T-helper 17 cell (primary cell): Measurements from ENCODE around the gene PIEZO2. TPM values are rescaled to one million over a fixed set of nuclear protein-coding genes. Genes with fewer than 3 reads are reported as not detected.

Source experiments
- ATAC-seq: fragments of 150-1000 bp; cut with Tn5 transposase; 2 replicates; pipeline ENCODE4 v1.10.0; 2021; ENCODE audit warnings: mild to moderate bottlenecking, moderate library complexity
- DNase-seq, 3 donors: peaks; one replicate each; pipeline versions ENCODE4 v3.0.0 to v3.0.0-alpha.2; 2020 to 2021
- H3K9me3 ChIP-seq: one replicate; pipeline ENCODE4 v1.7.0; 2013; ENCODE audit warnings: low read length, mild to moderate bottlenecking; ENCODE audit not compliant: control insufficient read depth, poor library complexity, severe bottlenecking
- H3K27ac Mint-ChIP-seq: one replicate; pipeline ENCODE4 v1.8.0; 2022; ENCODE audit warnings: mild to moderate bottlenecking, moderate library complexity, mixed read lengths
- H3K27me3 Mint-ChIP-seq: one replicate; pipeline ENCODE4 v1.8.0; 2022; ENCODE audit warnings: mixed read lengths
- H3K36me3 Mint-ChIP-seq: one replicate; pipeline ENCODE4 v1.8.0; 2022; ENCODE audit warnings: low read depth, mixed read lengths
- H3K4me1 Mint-ChIP-seq: one replicate; pipeline ENCODE4 v1.8.0; 2022; ENCODE audit warnings: mild to moderate bottlenecking, mixed read lengths
- H3K4me3 Mint-ChIP-seq: one replicate; pipeline ENCODE4 v1.8.0; 2022; ENCODE audit warnings: mild to moderate bottlenecking, moderate library complexity, mixed read lengths
- total RNA-seq, 4 donors: library from RNA in 2 of 4; stranded (reverse) in 2 of 4; gene quantifications; one replicate each; pipeline ENCODE4 v1.2.3 and lab custom pipeline; 2022 to 2026

PIEZO2 gene
- total RNA-seq, 2 donors from 2014 or later, result not detected

DNA sequence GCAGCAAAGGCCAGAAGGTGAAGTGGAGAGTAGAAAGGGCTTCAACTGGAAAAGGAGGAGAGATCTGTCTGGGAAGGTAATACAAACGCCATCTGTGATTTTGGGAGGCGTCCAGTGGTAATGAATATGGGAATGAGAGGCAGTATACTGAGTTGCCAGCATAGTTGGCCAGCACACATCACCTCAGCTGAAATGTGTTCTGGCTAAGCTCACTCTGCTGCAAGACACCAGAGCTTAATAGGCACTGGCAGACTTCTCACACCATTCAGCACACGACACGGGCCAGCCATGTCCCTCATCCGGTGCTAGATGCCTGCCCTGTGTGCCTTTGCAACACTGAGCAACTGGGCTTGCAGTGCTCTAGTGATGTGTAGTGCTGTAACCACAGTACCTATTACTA is 277.1 kb downstream of the PIEZO2 start:
- ATAC-seq (no peak), DNase-seq (no peak)
- no peaks in the 10 kb centered on the region for H3K9me3 ChIP-seq
- Mint-ChIP-seq H3K4me3 (no peak overlapping the region), H3K4me1 (no peaks in the 10 kb centered on the region), H3K27me3 (peaks cover 23% of the 10 kb centered on the region), H3K27ac (no peak overlapping the region), H3K36me3 (no peaks in the 10 kb centered on the region)

DNA sequence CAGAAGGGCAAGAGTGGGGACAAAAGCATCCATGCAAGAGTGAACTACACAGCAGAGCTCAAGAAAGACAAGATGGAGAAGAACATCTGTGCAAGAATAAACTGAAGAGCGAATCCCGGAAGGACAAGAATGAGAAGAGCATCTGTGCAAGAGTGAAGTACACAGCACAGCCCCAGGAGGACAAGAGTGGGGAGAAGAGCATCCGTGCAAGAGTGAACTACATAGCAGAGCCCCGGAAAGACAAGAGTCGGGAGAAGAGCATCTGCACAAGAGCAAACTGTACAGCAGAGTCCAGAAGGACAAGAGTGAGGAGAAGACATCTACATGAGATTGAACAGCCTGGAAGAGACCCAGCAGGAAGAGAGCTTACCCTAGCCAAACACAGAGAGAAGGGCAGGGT is 284.6 kb downstream of the PIEZO2 start:
- Mint-ChIP-seq H3K27ac (no peak overlapping the region), H3K27me3 (peaks cover 13% of the 10 kb centered on the region), H3K4me3 (no peak overlapping the region), H3K4me1 (no peaks in the 10 kb centered on the region), H3K36me3 (no peaks in the 10 kb centered on the region)
- H3K9me3 ChIP-seq, result no peaks in the 10 kb centered on the region
- no peak for DNase-seq
- ATAC-seq, result no peak

DNA sequence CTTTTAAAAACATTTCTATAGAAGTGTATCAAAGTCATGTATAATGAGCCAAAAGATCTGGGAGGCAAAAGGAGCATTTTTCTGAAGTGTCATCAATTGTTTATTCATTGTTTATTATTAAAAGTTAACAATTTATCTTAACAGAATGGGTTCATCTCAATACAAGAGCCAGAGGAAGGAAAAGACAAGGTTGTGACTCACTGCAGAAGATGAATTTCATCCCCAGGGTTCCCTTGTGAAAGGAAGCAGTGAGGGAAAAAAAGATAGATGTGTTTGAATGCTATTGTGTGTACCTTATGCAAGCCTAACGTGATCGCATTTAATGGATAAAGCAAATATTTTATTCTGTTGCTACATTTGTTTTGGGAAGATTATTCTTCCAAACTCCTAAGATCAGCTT is 286.3 kb downstream of the PIEZO2 start:
- ATAC-seq (no peak), DNase-seq (no peak)
- Mint-ChIP-seq H3K27ac (no peak overlapping the region), H3K36me3 (no peaks in the 10 kb centered on the region), H3K27me3 (peaks cover 13% of the 10 kb centered on the region), H3K4me1 (peaks cover 2% of the 10 kb centered on the region), H3K4me3 (no peak overlapping the region)
- no peaks in the 10 kb centered on the region for H3K9me3 ChIP-seq

DNA sequence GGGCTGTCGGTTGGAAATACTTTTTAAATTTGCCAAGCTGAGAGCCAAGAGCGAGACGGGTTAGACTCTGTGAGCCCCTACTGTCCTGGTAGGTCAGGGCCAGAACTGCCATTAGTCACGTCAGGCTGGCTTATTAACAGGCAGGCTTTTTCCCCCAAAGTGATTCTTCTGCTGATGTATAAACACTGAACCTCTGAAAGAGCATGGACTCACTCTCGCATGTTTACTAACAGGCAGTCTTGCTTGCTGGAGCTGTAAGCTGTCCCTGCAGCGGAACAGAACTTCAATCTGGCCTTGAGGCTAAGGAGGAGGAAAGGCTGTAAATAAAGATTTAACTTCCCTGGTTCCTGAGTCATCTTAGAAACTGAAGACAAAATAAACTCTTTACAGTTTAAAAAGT is 288.4 kb downstream of the PIEZO2 start:
- peaks cover 27% of the 10 kb centered on the region for H3K27me3 Mint-ChIP-seq
- DNase-seq (no peak), ATAC-seq (no peak)
- no peaks in the 10 kb centered on the region for H3K9me3 ChIP-seq
- H3K36me3 Mint-ChIP-seq, result peaks cover 4% of the 10 kb centered on the region
- no peak overlapping the region for H3K4me3 Mint-ChIP-seq
- H3K4me1 Mint-ChIP-seq, result peaks cover 2% of the 10 kb centered on the region
- no peak overlapping the region for H3K27ac Mint-ChIP-seq

DNA sequence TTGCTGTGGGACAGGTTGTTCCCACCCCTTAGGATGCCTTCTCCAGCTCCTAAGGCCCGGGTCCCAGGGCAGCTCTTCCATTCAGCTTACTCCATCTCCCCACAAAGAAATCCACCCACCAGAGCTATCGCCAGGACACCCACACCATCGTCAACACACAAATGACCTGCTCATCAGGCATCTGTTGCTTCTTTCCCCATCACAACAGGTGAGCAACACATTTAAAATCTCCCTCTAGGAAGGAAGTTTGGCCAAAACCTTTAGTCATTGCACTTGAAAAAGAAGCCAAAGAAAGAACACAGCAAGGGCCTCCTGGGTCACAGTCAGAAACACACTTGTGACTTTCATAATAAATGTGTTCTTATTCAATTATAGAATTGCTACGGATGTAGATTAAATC is 289.0 kb downstream of the PIEZO2 start:
- ATAC-seq, result no peak
- no peaks in the 10 kb centered on the region for H3K9me3 ChIP-seq
- no peak for DNase-seq
- no peak overlapping the region for H3K27ac Mint-ChIP-seq
- H3K4me3 Mint-ChIP-seq, result no peak overlapping the region
- peaks cover 28% of the 10 kb centered on the region for H3K27me3 Mint-ChIP-seq
- H3K4me1 Mint-ChIP-seq, result peaks cover 2% of the 10 kb centered on the region
- H3K36me3 Mint-ChIP-seq, result peaks cover 4% of the 10 kb centered on the region

DNA sequence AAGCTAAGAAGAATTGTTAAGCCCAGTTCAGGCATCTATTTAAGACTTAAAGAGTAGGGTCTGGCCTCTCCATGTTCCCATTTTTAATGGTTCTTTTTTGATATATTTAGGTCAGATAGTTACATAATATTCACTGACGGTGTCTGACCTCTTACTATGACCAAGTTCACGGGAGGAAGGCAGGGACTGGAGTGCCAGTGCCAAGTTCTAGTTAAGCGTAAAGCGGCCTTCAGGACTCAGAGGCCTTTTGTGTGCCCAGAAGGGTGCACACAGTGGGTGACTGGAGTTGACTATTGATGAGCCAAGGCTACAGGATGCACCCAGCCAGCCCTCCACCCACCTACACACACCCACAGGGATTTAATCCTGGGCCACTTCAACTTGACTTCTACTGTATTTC is 290.9 kb downstream of the PIEZO2 start:
- H3K27me3 Mint-ChIP-seq, result peaks cover 42% of the 10 kb centered on the region
- H3K27ac Mint-ChIP-seq, result no peak overlapping the region
- DNase-seq (no peak), ATAC-seq (no peak)
- peaks cover 2% of the 10 kb centered on the region for H3K4me1 Mint-ChIP-seq
- no peak overlapping the region for H3K4me3 Mint-ChIP-seq
- peaks cover 7% of the 10 kb centered on the region for H3K36me3 Mint-ChIP-seq
- H3K9me3 ChIP-seq, result no peaks in the 10 kb centered on the region

DNA sequence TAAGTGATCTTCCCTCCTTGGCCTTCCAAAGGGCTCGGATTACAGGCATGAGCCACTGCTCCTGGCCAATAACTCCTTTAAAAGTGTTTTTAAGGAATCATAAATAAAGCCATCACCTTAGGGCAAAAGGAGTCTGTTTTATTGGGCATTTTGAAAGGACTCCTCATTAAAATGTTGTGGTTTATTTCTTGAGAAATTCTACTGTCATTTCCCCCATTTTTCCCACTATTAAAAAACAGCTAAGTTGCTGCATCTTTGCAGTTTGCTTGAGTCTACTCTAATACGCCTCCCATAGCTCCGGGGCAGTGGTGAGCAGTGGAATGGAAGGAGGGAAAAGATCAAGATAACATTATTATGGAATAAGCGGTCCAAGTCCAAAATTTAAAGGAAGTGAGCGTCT is 293.2 kb downstream of the PIEZO2 start:
- no peak overlapping the region for H3K27ac Mint-ChIP-seq
- peaks cover 54% of the 10 kb centered on the region for H3K27me3 Mint-ChIP-seq
- ATAC-seq (no peak), DNase-seq (no peak)
- peaks cover 7% of the 10 kb centered on the region for H3K36me3 Mint-ChIP-seq
- no peak overlapping the region for H3K4me3 Mint-ChIP-seq
- no peaks in the 10 kb centered on the region for H3K9me3 ChIP-seq
- peaks cover 2% of the 10 kb centered on the region for H3K4me1 Mint-ChIP-seq

DNA sequence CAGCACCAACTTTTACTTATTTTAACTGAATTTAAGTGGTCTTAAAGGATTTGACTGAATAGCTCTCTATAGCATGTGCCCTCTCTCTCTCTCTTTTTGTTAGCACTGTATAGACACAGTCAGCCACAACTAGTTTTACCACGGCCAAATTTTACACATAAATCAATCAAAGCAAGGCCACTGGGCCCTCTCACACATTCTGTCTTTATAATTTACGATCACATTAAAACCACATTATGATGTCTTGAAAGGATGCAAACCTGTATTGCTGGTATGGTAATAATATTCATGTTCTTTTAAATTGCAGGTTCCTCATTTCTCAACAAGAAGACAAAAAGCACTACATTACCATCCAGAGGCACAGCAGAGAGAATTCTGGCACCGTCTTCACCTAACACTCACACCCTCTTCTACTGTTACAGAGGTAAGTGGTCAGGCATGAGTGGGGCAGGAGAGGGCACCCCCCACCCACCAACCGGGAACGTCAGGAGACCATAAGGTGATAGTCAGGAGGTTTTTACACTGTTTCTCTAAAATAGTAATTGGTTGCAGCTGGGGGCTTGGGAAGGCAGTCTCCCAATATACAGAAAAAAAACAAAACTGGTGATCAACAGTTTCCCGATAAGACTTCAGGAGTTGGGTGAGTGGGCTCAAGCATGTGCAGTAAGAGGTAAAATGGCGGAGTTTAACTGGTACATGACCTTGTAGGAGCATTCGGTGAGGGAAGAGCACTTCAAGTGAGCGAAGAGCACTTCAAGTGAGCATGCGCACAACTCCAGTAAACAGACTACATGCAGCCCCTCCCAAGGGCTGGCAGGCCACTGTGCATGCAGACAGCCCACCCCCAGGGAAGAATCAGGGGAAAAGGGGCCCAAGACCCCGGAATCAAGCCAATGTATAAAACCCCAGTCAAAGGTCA is 296.7 kb downstream of the PIEZO2 start:
- Mint-ChIP-seq H3K4me3 (no peak overlapping the region), H3K27me3 (peaks cover 60% of the 10 kb centered on the region), H3K27ac (no peak overlapping the region), H3K4me1 (no peaks in the 10 kb centered on the region), H3K36me3 (peaks cover 7% of the 10 kb centered on the region)
- DNase-seq (no peak), ATAC-seq (no peak)
- H3K9me3 ChIP-seq, result no peaks in the 10 kb centered on the region

DNA sequence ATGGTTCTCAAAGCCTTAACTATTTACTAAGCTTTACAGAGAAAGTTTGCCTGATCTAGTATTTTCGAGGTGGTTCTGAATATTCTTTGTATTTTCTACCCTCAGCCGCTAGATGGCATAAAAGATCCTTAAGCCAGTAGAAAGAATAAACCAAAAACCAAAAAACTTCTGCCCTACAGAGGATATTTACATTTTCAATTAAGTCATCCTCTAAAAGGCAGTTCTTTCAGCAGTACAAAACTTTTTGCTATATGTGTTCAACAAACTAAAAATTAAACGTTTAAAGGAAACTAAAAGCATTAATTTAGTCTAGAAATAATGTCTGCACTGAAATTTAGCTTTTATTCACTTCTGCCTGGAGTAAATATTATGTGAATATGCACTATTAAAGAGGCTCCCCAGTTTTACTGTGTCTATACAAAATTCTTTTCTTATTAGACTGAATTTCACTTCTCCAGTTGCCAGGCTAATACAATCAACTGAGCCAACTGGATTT is 297.5 kb downstream of the PIEZO2 start:
- DNase-seq (no peak), ATAC-seq (no peak)
- H3K36me3 Mint-ChIP-seq, result peaks cover 5% of the 10 kb centered on the region
- peaks cover 63% of the 10 kb centered on the region for H3K27me3 Mint-ChIP-seq
- no peaks in the 10 kb centered on the region for H3K4me1 Mint-ChIP-seq
- no peak overlapping the region for H3K4me3 Mint-ChIP-seq
- no peaks in the 10 kb centered on the region for H3K9me3 ChIP-seq
- H3K27ac Mint-ChIP-seq, result no peak overlapping the region

DNA sequence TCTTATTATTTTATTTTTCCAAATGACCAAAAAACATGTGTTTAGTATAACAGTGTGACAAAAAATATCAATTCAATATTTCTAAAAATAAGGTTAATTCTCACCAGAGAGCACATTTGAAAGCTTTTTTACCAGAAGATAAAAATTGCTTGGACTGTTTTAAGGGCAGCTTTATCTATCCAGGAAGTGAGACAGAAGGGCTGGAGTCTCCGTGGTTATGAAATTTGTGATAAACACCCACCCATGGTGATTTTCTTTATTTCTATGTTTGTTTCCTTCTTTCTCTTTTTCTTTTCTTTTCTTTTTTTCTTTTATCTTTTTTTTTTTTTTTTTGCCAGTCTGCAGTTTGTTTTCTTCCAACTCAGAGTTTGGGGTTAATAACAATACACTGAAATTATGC is 298.5 kb downstream of the PIEZO2 start:
- Mint-ChIP-seq H3K27ac (no peak overlapping the region), H3K4me3 (no peak overlapping the region), H3K27me3 (peaks cover 55% of the 10 kb centered on the region), H3K4me1 (no peaks in the 10 kb centered on the region), H3K36me3 (peaks cover 3% of the 10 kb centered on the region)
- no peak for DNase-seq
- H3K9me3 ChIP-seq, result no peaks in the 10 kb centered on the region
- no peak for ATAC-seq

DNA sequence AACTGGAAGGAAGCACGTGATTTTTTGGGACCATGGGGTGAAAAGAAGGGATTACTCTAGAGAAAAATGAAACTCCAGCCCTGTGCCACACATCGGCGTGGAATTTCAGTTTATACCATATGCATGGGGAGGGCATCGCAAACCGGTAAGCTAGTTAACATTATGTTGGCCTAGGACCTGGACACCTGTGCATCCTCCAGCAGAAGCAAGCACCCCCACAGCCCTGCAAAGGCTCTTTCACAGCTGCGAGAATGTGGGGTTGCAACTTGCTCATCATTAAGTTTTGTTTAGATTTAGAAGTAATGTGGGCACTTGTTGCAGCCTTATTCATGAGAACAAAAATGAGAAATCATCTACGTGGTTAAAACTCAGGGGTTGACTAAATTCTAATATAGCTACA is 299.2 kb downstream of the PIEZO2 start:
- no peaks in the 10 kb centered on the region for H3K9me3 ChIP-seq
- no peak for DNase-seq
- H3K27me3 Mint-ChIP-seq, result peaks cover 53% of the 10 kb centered on the region
- no peaks in the 10 kb centered on the region for H3K4me1 Mint-ChIP-seq
- no peak overlapping the region for H3K4me3 Mint-ChIP-seq
- no peak overlapping the region for H3K27ac Mint-ChIP-seq
- ATAC-seq, result no peak
- peaks cover 3% of the 10 kb centered on the region for H3K36me3 Mint-ChIP-seq

DNA sequence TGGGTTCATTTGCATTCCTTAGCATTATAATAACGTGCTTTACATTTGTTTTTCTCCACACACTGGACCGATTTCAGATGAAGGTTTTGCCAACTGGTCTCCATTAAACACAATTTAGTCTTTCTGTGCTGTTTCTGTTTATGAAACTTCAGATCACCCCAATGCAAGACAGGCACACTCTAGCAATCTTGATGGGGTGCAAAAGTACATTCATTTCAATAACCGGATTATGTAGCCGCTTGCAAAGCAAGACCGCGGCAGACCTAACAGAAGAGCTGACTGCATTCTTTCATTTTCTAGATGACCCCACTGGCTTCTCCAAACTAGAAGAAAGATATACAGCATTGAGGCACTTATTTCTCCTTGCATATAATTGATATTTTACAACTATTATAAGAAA is 301.5 kb downstream of the PIEZO2 start:
- DNase-seq (no peak), ATAC-seq (no peak)
- Mint-ChIP-seq H3K27me3 (peaks cover 40% of the 10 kb centered on the region), H3K27ac (no peak overlapping the region), H3K36me3 (no peaks in the 10 kb centered on the region), H3K4me1 (no peaks in the 10 kb centered on the region), H3K4me3 (no peak overlapping the region)
- H3K9me3 ChIP-seq, result no peaks in the 10 kb centered on the region

DNA sequence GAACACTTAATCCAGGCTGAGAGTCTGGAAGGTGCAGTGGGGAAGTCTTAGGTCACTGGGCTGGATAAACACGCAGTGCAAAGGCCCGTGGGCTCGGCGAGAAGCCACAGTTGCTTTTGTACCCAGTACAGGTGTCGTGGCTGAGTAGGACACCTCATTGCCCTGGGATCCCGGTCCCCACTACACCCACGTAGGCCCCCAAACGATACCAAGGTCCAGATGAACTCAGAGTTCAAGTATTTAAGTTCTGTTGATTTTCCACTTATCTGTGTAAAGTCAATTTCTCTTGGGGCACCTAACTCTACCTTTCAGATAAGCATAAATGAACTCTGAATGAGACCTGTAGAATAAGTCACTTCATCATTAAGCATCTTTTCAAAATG is 302.0 kb downstream of the PIEZO2 start:
- H3K9me3 ChIP-seq, result no peaks in the 10 kb centered on the region
- no peak for DNase-seq
- Mint-ChIP-seq H3K36me3 (no peaks in the 10 kb centered on the region), H3K27me3 (peaks cover 37% of the 10 kb centered on the region), H3K27ac (no peak overlapping the region), H3K4me1 (no peaks in the 10 kb centered on the region), H3K4me3 (no peak overlapping the region)
- ATAC-seq, result no peak
